NCI-H1092 (cell line): Measurements from ENCODE around the gene CHL1.

Experiments used
- DNase-seq: peaks from one replicate; lab custom pipeline; 2025; lab: John Stamatoyannopoulos, UW

Gene CHL1

GRCh38 chr3:196311-197148 lies at the start of gene CHL1:
CHL1 (plus strand) TSS chr3:196763; CDS start chr3:319777, 123,014 bp downstream.
- no peak for DNase-seq

- DNase-seq: no peak
These were observed 44.9 kb upstream of the CHL1 start for GRCh38 chr3:151614-152189.

GRCh38 chr3:159974-160373 lies 36.6 kb upstream of the CHL1 start:
- DNase-seq: no peak

- no peak for DNase-seq
These were observed 30.5 kb upstream of the CHL1 start for GRCh38 chr3:166071-166470.

DNA sequence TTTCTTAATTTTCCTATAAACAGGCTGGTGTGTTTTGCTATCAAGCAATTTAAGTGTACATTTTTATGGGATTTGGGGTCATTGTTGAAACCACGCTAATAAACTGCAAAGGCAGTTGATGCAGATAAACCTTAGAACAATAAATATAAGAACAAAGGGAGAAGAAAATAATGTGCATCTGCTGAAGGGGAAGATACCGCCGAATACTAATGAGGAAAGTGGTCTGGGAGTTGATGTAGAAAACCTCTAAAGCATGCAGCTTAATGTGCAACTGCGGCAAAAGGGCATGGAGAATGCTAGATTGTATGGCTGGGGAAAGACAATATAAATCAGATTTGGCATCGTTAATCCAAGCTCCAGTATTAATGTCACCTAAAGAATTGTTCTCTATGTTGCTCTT lies 29.8 kb upstream of the CHL1 start:
- DNase-seq: no peak

- DNase-seq: no peak
These were observed 22.7 kb upstream of the CHL1 start for GRCh38 chr3:173886-174285.

- DNase-seq: no peak
These were observed 11.6 kb upstream of the CHL1 start for GRCh38 chr3:184976-185375.

DNA sequence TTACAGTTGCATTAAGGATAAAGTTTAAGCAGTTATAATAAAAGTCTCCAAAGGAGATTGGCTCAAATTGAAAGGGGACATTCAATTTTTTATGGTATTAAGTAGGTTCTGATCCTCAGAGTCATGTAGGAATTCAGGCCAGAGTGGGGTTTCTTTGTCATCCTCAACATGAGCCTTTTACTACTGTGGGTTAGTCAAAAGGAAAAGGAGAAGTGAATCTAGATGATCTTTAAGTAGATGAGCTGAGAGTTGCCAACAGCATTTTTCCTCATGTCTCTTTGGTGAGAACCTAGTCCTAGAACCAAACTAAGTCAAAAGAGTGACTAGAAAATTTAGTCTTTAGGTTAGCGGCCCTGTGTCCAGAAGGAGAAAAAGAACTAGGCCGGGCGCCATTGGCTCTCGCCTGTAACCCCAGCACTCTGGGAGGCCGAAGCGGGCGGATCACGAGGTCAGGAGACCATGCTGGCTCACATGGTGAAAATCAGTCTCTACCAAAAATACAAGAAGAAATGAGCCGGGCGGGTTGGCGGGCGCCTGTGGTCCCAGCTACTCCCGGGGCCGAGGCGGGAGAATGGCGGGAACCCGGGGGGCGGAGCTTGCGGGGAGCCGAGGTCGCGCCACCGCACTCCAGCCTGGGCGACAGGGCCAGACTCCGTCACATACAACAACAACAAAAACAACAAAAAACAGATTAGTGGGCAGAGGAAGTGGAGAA lies 4.2 kb upstream of the CHL1 start:
- DNase-seq: no peak

DNA sequence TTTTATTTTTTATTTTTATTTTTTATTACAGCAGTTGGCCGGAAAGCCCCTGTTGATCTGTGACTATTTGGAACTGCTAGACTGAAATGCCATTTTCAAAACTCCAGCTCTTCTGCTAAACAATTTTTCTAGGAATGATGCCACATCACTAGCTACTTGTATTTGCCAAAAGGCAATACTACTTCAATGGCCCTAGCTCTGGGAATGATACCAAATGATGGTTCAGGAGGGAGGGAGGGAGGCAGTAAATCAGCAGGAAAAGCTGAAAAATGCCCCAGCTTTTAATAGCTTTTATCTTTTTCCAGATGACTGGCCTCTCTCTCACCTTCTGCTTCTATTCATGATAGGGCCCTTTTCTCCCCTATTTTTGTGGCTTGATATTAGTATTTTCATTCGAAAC lies 2.6 kb upstream of the CHL1 start:
- no peak for DNase-seq

- DNase-seq: no peak
These were observed 2.1 kb upstream of the CHL1 start for GRCh38 chr3:194421-194820.

- no peak for DNase-seq
These were observed 897 bp upstream of the CHL1 start for GRCh38 chr3:195666-196065.

DNA sequence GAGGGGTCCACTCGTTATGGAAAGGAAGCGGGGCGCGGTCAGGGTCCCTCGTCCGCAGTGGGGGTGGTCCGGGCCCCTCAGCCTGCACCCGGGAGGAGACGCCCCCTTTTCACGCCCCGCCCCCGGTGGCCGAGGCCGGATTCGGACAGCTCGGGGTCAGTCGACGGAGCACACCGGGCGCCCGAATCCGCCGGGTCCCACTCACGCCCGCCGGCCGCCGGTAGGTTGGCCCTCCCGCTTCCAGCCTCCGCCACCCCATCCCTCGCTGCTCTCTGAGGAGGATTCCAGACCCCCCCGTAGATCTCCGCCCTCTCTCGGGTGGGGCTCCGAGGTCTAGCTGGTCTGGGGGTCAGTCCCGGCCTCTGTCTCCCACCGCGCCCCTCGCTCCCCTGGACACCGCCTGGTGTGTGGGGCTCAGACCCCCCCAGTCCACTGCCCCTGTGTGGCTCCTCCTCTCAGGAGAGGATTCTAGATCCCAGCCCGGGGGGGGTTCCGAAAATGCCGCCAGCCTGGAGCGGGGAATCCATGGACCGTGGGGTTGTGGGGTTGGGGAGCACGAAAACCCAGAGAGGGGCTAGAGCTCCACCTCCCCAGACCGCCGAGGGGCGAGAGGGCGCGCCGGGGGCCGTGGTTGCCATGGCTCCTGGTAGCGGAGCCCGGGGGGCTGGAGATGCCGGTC lies 725 bp downstream of the CHL1 start:
- DNase-seq: no peak

GRCh38 chr3:197828-198491 lies 1.4 kb downstream of the CHL1 start:
- no peak for DNase-seq

GRCh38 chr3:199835-200234 lies 3.3 kb downstream of the CHL1 start:
- DNase-seq: no peak

DNA sequence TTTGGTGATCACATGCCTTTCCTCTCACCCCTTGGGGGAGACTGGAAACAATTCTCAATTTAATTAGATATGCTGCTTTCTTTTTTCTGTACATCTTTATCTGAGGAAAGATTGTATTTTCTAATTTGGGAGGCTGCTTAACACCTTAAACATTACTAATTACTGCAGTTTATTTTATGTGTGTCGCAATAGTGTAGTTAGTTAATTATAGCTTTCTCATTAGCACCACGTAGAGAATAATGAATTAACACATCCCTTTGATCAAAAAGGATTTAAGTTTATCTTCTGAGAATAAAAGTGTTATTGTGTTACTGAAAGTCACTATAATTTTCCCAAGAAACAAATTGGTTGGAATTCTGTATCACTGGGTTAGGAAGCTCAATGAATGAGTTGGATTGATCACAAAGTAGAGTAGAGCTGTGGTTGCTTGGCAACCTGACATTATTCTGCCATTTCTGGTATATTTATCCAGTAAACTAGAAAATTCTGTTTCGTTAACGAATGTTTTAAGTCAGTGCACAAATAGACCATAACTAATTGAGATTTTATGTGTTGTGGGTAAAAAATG lies 4.3 kb downstream of the CHL1 start:
- DNase-seq: no peak

DNA sequence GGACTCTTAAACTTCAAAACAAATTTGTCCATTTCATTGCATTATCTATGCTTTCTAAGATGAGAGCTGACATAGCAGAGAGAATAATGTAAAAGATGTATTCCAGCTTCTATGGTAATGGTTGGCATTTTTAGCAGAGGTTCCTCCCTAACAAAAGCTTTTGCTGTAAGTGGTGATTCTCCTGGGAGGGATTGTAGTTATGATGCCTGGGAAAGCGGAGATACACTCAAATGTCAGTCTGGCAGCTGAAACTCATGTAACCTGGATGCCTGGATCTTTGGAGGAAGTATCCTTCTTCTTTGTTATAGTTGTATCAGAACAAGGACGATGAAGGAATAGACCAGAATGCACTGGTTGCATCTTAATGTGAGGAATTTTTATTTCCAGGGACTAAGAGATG lies 7.5 kb downstream of the CHL1 start:
- DNase-seq: no peak

GRCh38 chr3:207973-208372 lies 11.4 kb downstream of the CHL1 start:
- no peak for DNase-seq

GRCh38 chr3:210669-211068 lies 14.1 kb downstream of the CHL1 start:
- no peak for DNase-seq

DNA sequence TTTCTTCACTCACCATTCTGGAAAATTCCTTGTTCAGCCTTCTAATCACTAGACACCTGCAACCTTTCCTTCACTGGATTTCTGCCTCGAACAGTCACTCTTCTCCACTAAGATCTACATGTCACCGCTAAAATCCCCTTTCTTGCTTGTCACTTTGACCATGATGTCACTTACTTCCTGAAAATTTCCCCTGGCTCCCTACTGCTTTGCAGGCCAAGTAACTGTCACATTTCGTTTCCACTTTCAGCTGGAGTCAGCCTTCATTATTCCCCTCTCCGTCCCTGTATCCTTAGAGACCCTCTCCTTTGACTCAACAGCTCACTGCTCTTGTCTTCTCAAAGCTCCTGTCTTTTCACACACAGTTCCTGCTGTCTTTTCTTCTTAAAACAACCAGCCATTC lies 15.9 kb downstream of the CHL1 start:
- no peak for DNase-seq

- no peak for DNase-seq
These were observed 20.7 kb downstream of the CHL1 start for GRCh38 chr3:217099-217813.

DNA sequence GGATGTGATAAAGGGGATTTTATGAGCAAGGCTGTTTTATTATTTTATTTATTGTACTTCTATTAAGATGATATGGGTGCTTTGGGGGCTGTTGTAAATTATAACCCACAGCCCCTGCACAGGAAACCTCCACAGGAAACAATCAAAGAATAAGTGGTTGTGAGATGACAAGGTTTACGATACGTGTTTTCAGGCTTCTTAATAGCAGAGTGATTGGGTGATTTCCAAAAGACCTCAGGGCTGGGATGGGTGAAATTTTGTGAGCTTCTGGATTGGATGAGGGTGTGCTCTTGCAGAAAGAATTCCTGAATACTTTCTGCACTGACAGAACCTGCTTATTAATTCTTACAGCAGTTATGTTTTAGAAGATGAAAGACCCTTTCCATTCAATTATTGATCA lies 21.4 kb downstream of the CHL1 start:
- no peak for DNase-seq
